Keratinocyte (primary cell): ENCODE measurements around the gene BEST3. TPM values are rescaled to one million over a fixed set of nuclear protein-coding genes. Genes with fewer than 3 reads are reported as not detected.

Experiments used
- DNase-seq: peaks from one replicate; pipeline ENCODE4 v3.0.0-alpha.2; 2011; ENCODE audit warnings: low read depth, missing footprints, low spot score
- FAIRE-seq: peaks from 2 replicates; lab custom pipeline; 2011; peaks lifted over from hg19 to GRCh38; lab: Jason Lieb, UNC
- H2AFZ ChIP-seq: 2 replicates; pipeline ENCODE4 v1.6.0; 2012; ENCODE audit warnings: low read length, control low read depth, inconsistent platforms; ENCODE audit not compliant: control insufficient read depth
- H3K27ac ChIP-seq: 2 replicates; pipeline ENCODE4 v1.5.1; 2011; ENCODE audit warnings: low read length; ENCODE audit not compliant: control insufficient read depth, insufficient read depth
- H3K27me3 ChIP-seq: 3 replicates; pipeline ENCODE4 v1.6.0; 2011; ENCODE audit warnings: low read length; ENCODE audit not compliant: control insufficient read depth, insufficient read depth; ENCODE audit errors: extremely low read depth
- H3K36me3 ChIP-seq, 2 experiments: 2 replicates in 1 of 2; 3 replicates in 1 of 2; pipeline ENCODE4 v1.5.1; 2011; ENCODE audit warnings: low read length in 2 of 2, mild to moderate bottlenecking in 1 of 2; ENCODE audit not compliant: control insufficient read depth in 2 of 2, insufficient read depth in 2 of 2; ENCODE audit errors: extremely low read depth in 1 of 2
- H3K4me1 ChIP-seq: 3 replicates; pipeline ENCODE4 v1.5.1; 2011; ENCODE audit warnings: low read length; ENCODE audit not compliant: control insufficient read depth, insufficient read depth; ENCODE audit errors: extremely low read depth
- H3K4me2 ChIP-seq: 3 replicates; pipeline ENCODE4 v1.6.0; 2011; ENCODE audit warnings: low read depth, low read length; ENCODE audit not compliant: control insufficient read depth, insufficient read depth; ENCODE audit errors: extremely low read depth
- H3K4me3 ChIP-seq, 3 experiments: fragments of 200-600 bp in 1 of 3; sonication (generic) in 1 of 3; 2 replicates in 2 of 3; 3 replicates in 1 of 3; pipeline ENCODE4 v1.5.1; 2011 to 2016; ENCODE audit warnings: low read length in 3 of 3, mild to moderate bottlenecking in 3 of 3, control low read depth in 2 of 3, inconsistent platforms in 1 of 3, low read depth in 1 of 3, mixed read lengths in 1 of 3, mixed run types in 1 of 3, moderate library complexity in 1 of 3; ENCODE audit not compliant: control insufficient read depth in 2 of 3, insufficient read depth in 2 of 3; ENCODE audit errors: extremely low read depth in 1 of 3
- H3K79me2 ChIP-seq: 2 replicates; pipeline ENCODE4 v1.6.0; 2012; ENCODE audit warnings: low read length; ENCODE audit not compliant: control insufficient read depth, insufficient read depth
- H3K9ac ChIP-seq: 3 replicates; pipeline ENCODE4 v1.6.0; 2011; ENCODE audit warnings: low read length; ENCODE audit not compliant: control insufficient read depth, insufficient read depth; ENCODE audit errors: extremely low read depth
- H3K9me1 ChIP-seq: 3 replicates; pipeline ENCODE4 v1.6.0; 2011; ENCODE audit warnings: low read length; ENCODE audit not compliant: control insufficient read depth, insufficient read depth; ENCODE audit errors: extremely low read depth
- H3K9me3 ChIP-seq: 2 replicates; pipeline ENCODE4 v1.5.1; 2012; ENCODE audit warnings: low read depth, low read length; ENCODE audit not compliant: control insufficient read depth
- H4K20me1 ChIP-seq: 3 replicates; pipeline ENCODE4 v1.6.0; 2011; ENCODE audit warnings: low read length; ENCODE audit not compliant: control insufficient read depth, insufficient read depth; ENCODE audit errors: extremely low read depth
- EZH2 ChIP-seq: IDR thresholded peaks from one replicate; pipeline ENCODE4 v1.6.1; 2012; ENCODE audit warnings: inconsistent platforms, mild to moderate bottlenecking, low read length, moderate library complexity
- dilution Hi-C: fragments of 300-500 bp; cut with MboI; formaldehyde crosslinking; loops from one replicate; pipeline ENCODE4 v1.7.0; 2020; ENCODE audit warnings: low sequenced_read_pairs; ENCODE audit not compliant: extremely low pct_ligation_motif_present
- polyA plus RNA-seq, 5 experiments: library from polyadenylated mRNA; depleted of rRNA in 3 of 5; stranded (reverse) in 3 of 5; stranded (forward) in 1 of 5; unstranded in 1 of 5; fragments of >200 nt; gene quantifications; 1 replicate in 1 of 5; 2 replicates in 3 of 5; 3 replicates in 1 of 5; pipeline versions ENCODE4 v1.2.1 to v1.2.3, GENCODE V29; 2011 to 2012; ENCODE audit warnings: missing spikeins in 2 of 5, low read depth in 1 of 5, low replicate concordance in 1 of 5
- TF ChIP-seq, protein P1 (sequence below), 3 experiments: IDR thresholded peaks in 1 of 3; conservative IDR thresholded peaks in 1 of 3; optimal IDR thresholded peaks in 1 of 3; 2 replicates in 2 of 3; 3 replicates in 1 of 3; pipeline versions ENCODE3 to v1.5.1; 2011; ENCODE audit warnings: low read length in 3 of 3, mild to moderate bottlenecking in 3 of 3, moderate library complexity in 2 of 3, control low read depth in 1 of 3, inconsistent platforms in 1 of 3; ENCODE audit not compliant: insufficient read depth in 2 of 3; ENCODE audit errors: extremely low read depth in 1 of 3

BEST3 gene
- polyA plus RNA-seq, 1 donor (not counting 4 experiments of a cell fraction or from before 2014, with no cell fraction given): 0.07 TPM

DNA sequence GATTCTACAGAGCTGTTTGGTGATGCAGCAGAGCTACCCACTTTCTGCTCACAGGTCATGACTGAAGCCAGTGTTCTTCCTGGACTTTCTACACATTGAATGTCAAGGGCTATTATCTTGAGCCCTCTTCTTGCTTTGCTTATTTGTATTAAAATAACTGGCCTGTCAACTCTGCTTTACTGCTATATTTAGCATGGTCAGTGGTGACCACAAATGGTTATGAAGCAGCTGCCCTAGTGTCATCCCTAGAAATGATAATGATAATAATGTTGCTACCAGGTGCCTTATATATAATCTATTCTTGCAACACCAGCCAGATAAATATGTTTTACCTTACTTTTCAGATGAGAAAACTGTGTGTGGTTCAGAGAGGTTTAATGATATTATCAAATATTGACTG, 85.8 kb downstream of the BEST3 start:
- H2AFZ ChIP-seq: no peak overlapping the region
- FAIRE-seq (no peak), DNase-seq (no peak)
- peaks cover 7% of the 10 kb centered on the region for H3K27me3 ChIP-seq
- H4K20me1 ChIP-seq: no peaks in the 10 kb centered on the region
- no peak overlapping the region for H3K4me2 ChIP-seq
- H3K9ac ChIP-seq: no peak overlapping the region
- H3K79me2 ChIP-seq: no peaks in the 10 kb centered on the region
- H3K9me1 ChIP-seq: no peaks in the 10 kb centered on the region
- dilution Hi-C loops: no loop called here
- H3K27ac ChIP-seq: no peak overlapping the region
- H3K36me3 ChIP-seq: no peaks in the 10 kb centered on the region
- no peak overlapping the region for H3K4me3 ChIP-seq
- no peaks in the 10 kb centered on the region for H3K9me3 ChIP-seq
- TF ChIP-seq, protein P1, sequence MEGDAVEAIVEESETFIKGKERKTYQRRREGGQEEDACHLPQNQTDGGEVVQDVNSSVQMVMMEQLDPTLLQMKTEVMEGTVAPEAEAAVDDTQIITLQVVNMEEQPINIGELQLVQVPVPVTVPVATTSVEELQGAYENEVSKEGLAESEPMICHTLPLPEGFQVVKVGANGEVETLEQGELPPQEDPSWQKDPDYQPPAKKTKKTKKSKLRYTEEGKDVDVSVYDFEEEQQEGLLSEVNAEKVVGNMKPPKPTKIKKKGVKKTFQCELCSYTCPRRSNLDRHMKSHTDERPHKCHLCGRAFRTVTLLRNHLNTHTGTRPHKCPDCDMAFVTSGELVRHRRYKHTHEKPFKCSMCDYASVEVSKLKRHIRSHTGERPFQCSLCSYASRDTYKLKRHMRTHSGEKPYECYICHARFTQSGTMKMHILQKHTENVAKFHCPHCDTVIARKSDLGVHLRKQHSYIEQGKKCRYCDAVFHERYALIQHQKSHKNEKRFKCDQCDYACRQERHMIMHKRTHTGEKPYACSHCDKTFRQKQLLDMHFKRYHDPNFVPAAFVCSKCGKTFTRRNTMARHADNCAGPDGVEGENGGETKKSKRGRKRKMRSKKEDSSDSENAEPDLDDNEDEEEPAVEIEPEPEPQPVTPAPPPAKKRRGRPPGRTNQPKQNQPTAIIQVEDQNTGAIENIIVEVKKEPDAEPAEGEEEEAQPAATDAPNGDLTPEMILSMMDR (optimal IDR thresholded peaks at IDR 0.05 in 1 of 3, IDR thresholded peaks at IDR 0.05 in 1 of 3, conservative IDR thresholded peaks at IDR 0.05 in 1 of 3; ENCODE audit: extremely low read depth in 1 of 3, insufficient read depth in 2 of 3, low read length in 3 of 3): no peak
- TF ChIP-seq EZH2: no peak
- no peaks in the 10 kb centered on the region for H3K4me1 ChIP-seq

DNA sequence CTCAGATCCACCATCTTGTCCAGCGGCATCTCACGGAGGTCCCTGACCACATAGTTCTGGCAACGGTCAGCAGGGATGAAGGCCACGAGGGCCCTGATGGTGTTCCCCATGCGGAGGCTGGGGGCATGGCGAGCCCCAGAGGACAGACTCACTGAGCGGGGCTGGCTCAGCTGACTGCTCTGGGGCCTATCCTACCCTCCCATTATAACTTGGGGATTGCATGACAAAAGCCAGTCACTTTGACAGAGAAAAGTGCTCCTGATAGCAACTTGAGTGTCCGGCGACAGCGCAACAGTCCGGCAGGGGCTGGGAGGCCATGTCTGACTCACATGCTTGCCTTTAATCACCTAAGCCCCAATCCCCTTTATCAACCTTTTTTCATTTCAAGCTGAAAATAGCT, 88.4 kb downstream of the BEST3 start, which contains the start of gene LRRC10:
Gene LRRC10, minus strand, starts transcription at position 179 of the 400 bp plus-strand sequence. Its CDS starts 69 bp downstream, at position 110.
- DNase-seq (no peak), FAIRE-seq (no peak)
- dilution Hi-C loops: no loop called here
- no peak within 1 kb of the TSS for H2AFZ ChIP-seq
- H3K9me1 ChIP-seq: no peaks in the 10 kb centered on the region
- H3K9ac ChIP-seq: no peak within 1 kb of the TSS
- no peak within 1 kb of the TSS for H3K27ac ChIP-seq
- H3K36me3 ChIP-seq: no peaks in the 10 kb centered on the region
- H3K27me3 ChIP-seq: no peaks in the 10 kb centered on the region
- no peaks in the 10 kb centered on the region for H3K4me1 ChIP-seq
- TF ChIP-seq, protein P1 (optimal IDR thresholded peaks at IDR 0.05 in 1 of 3, IDR thresholded peaks at IDR 0.05 in 1 of 3, conservative IDR thresholded peaks at IDR 0.05 in 1 of 3; ENCODE audit: extremely low read depth in 1 of 3, insufficient read depth in 2 of 3, low read length in 3 of 3): no peak
- no peak for TF ChIP-seq EZH2
- H3K9me3 ChIP-seq: no peaks in the 10 kb centered on the region
- H3K4me2 ChIP-seq: no peak within 1 kb of the TSS
- H3K79me2 ChIP-seq: no peaks in the 10 kb centered on the region
- no peak within 1 kb of the TSS for H3K4me3 ChIP-seq
- no peaks in the 10 kb centered on the region for H4K20me1 ChIP-seq
